Occipital lobe (tissue), 2 donors: ENCODE measurements around the gene TMEM238. TPM values are rescaled to one million over a fixed set of nuclear protein-coding genes. Genes with fewer than 3 reads are reported as not detected.
"Not testable (repeated sequence)": the region's sequence is repeated elsewhere in the genome, so short reads cannot be mapped to it uniquely, and the experiment has no call there.

ENCODE experiments used
- DNase-seq: peaks from one replicate; lab custom pipeline; 2025; lab: John Stamatoyannopoulos, UW
- total RNA-seq: library from RNA; depleted of rRNA; stranded (reverse); fragments of >200 nt; gene quantifications from one replicate; pipeline ENCODE4 v1.2.3, GENCODE V29; 2014

The TMEM238 gene
- total RNA-seq, 1 donor from 2014 or later, result not detected

GRCh38 chr19:55401390-55401789 is 17.3 kb upstream of the TMEM238 start:
- not testable (repeated sequence) for DNase-seq

- DNase-seq, result no peak
These were observed 16.4 kb upstream of the TMEM238 start for GRCh38 chr19:55400281-55401087.

GRCh38 chr19:55398200-55398925 is 14.3 kb upstream of the TMEM238 start:
- no peak for DNase-seq

- no peak for DNase-seq
These were observed 9.0 kb upstream of the TMEM238 start for GRCh38 chr19:55392820-55393761.

GRCh38 chr19:55391702-55392615 is 7.9 kb upstream of the TMEM238 start:
- no peak for DNase-seq

GRCh38 chr19:55391191-55391670 is 7.1 kb upstream of the TMEM238 start:
- DNase-seq, result no peak

GRCh38 chr19:55390461-55390880 is 6.4 kb upstream of the TMEM238 start:
- no peak for DNase-seq

GRCh38 chr19:55389386-55390317 is 5.6 kb upstream of the TMEM238 start:
- DNase-seq, result no peak

GRCh38 chr19:55387736-55388497 is 3.8 kb upstream of the TMEM238 start:
- no peak for DNase-seq

- DNase-seq, result no peak
These were observed 2.4 kb upstream of the TMEM238 start for GRCh38 chr19:55386493-55386971.

GRCh38 chr19:55385724-55386492 is 1.8 kb upstream of the TMEM238 start, which contains the start of gene RPL28:
Gene RPL28, plus strand, starts transcription at chr19:55385932. Its CDS starts 426 bp downstream, at chr19:55386358.
- DNase-seq, result peak; percentile 95

GRCh38 chr19:55384920-55385723 is 1.0 kb upstream of the TMEM238 start:
- peak; percentile 90 for DNase-seq

GRCh38 chr19:55383279-55384130 is 587 bp downstream of the TMEM238 start:
- DNase-seq, result no peak

- DNase-seq, result no peak
These were observed 1.5 kb downstream of the TMEM238 start for GRCh38 chr19:55382522-55383054.

GRCh38 chr19:55382013-55382412 is 2.1 kb downstream of the TMEM238 start:
- no peak for DNase-seq
